Neural crest cell (in vitro differentiated cells): Measurements from ENCODE around the gene EDC3. TPM values are rescaled to one million over a fixed set of nuclear protein-coding genes. Genes with fewer than 3 reads are reported as not detected.

ENCODE experiments used
- DNase-seq: peaks from one replicate; pipeline ENCODE4 v3.0.0; 2021; ENCODE audit warnings: low read depth, mixed read lengths, low spot score
- H3K27ac Mint-ChIP-seq: one replicate; pipeline ENCODE4 v1.8.0; 2021; ENCODE audit warnings: mild to moderate bottlenecking, mixed read lengths; ENCODE audit not compliant: unreplicated experiment
- H3K27me3 Mint-ChIP-seq: 2 replicates; pipeline ENCODE4 v1.8.0; 2021; ENCODE audit warnings: low read depth, mild to moderate bottlenecking, mixed read lengths
- H3K36me3 Mint-ChIP-seq: 2 replicates; pipeline ENCODE4 v1.8.0; 2021; ENCODE audit warnings: low read depth, mild to moderate bottlenecking, mixed read lengths
- H3K4me1 Mint-ChIP-seq: 2 replicates; pipeline ENCODE4 v1.8.0; 2021; ENCODE audit warnings: mixed read lengths
- H3K4me3 Mint-ChIP-seq: one replicate; pipeline ENCODE4 v1.8.0; 2021; ENCODE audit warnings: mild to moderate bottlenecking, mixed read lengths
- H3K9me3 Mint-ChIP-seq: 2 replicates; pipeline ENCODE4 v1.8.0; 2021; ENCODE audit warnings: mixed read lengths
- CTCF ChIP-seq: fragments of 200-600 bp; sonication (generic); conservative IDR thresholded peaks from 2 replicates; pipeline ENCODE4 v1.5.0; 2021; ENCODE audit warnings: antibody characterized with exemption, mild to moderate bottlenecking
- total RNA-seq: library from RNA; stranded (reverse); gene quantifications from 2 replicates; pipeline ENCODE4 v1.2.1, GENCODE V29; 2021

The EDC3 gene
- total RNA-seq, 1 donor from 2014 or later = 69.8 TPM

GRCh38 chr15:74585191-74585590 is 110.6 kb downstream of the EDC3 start:
- H3K27me3 Mint-ChIP-seq = peaks cover 3% of the 10 kb centered on the region
- TF ChIP-seq CTCF = no peak

GRCh38 chr15:74584779-74585178 is 111.0 kb downstream of the EDC3 start:
- no peak for DNase-seq
- peaks cover 3% of the 10 kb centered on the region for H3K27me3 Mint-ChIP-seq
- no peaks in the 10 kb centered on the region for H3K9me3 Mint-ChIP-seq
- TF ChIP-seq CTCF = no peak
- peaks cover 6% of the 10 kb centered on the region for H3K36me3 Mint-ChIP-seq
- H3K4me1 Mint-ChIP-seq = peaks cover 72% of the 10 kb centered on the region
- H3K4me3 Mint-ChIP-seq = peak overlapping the region; percentile 77
- peak overlapping the region; percentile 95 for H3K27ac Mint-ChIP-seq

More at GRCh38 chr15:74585191-74585590, 110.6 kb downstream of the EDC3 start:
- Mint-ChIP-seq H3K4me3 (peak overlapping the region; percentile 77), H3K4me1 (peaks cover 73% of the 10 kb centered on the region), H3K36me3 (peaks cover 8% of the 10 kb centered on the region), H3K27ac (peak overlapping the region; percentile 45), H3K9me3 (no peaks in the 10 kb centered on the region)
- DNase-seq = no peak

GRCh38 chr15:74584204-74584603 is 111.6 kb downstream of the EDC3 start:
- peaks cover 71% of the 10 kb centered on the region for H3K4me1 Mint-ChIP-seq
- no peak for TF ChIP-seq CTCF
- H3K36me3 Mint-ChIP-seq = peaks cover 4% of the 10 kb centered on the region
- no peaks in the 10 kb centered on the region for H3K9me3 Mint-ChIP-seq
- DNase-seq = no peak
- H3K27me3 Mint-ChIP-seq = peaks cover 3% of the 10 kb centered on the region
- peak overlapping the region; percentile 95 for H3K27ac Mint-ChIP-seq
- H3K4me3 Mint-ChIP-seq = peak overlapping the region; percentile 77

Other genes starting within 250 kb of the EDC3 start
- gene UBL7, start 234.9 kb downstream of the EDC3 start, total RNA-seq = 43.7 and 50.1 TPM in 2 replicates
- gene ARID3B, start 154.8 kb downstream of the EDC3 start, total RNA-seq = 65.3 and 66.5 TPM in 2 replicates
- gene CLK3, start 80.2 kb downstream of the EDC3 start, total RNA-seq = 79.2 and 88.7 TPM in 2 replicates
- 1.7 and 2.3 TPM in 2 replicates for gene CYP1A1, start 29.5 kb upstream of the EDC3 start, total RNA-seq
- gene CYP1A2, start 52.8 kb upstream of the EDC3 start, total RNA-seq = not detected in 2 replicates
- gene CSK, start 86.1 kb upstream of the EDC3 start, total RNA-seq = 107 and 109 TPM in 2 replicates
- not detected in 2 replicates for gene LMAN1L, start 116.8 kb upstream of the EDC3 start, total RNA-seq
- not detected in 2 replicates for gene CPLX3, start 130.6 kb upstream of the EDC3 start, total RNA-seq
- gene ULK3, start 147.1 kb upstream of the EDC3 start, total RNA-seq = 48.4 TPM in 2 replicates
- 40.4 and 42.0 TPM in 2 replicates for gene SCAMP2, start 177.3 kb upstream of the EDC3 start, total RNA-seq
- 42.6 and 43.8 TPM in 2 replicates for gene MPI, start 194.0 kb upstream of the EDC3 start, total RNA-seq
- 128 and 138 TPM in 2 replicates for gene FAM219B, start 210.8 kb upstream of the EDC3 start, total RNA-seq
- 239 and 246 TPM in 2 replicates for gene COX5A, start 242.0 kb upstream of the EDC3 start, total RNA-seq